Progenitor cell of endocrine pancreas (in vitro differentiated cells): ENCODE data around the gene AVPR1B. TPM values are rescaled to one million over a fixed set of nuclear protein-coding genes. Genes with fewer than 3 reads are reported as not detected.

ENCODE experiments used
- DNase-seq: peaks from one replicate; pipeline ENCODE4 v3.0.0; 2021; ENCODE audit warnings: low spot score; ENCODE audit not compliant: unreplicated experiment
- H3K27ac Mint-ChIP-seq: 2 replicates; pipeline ENCODE4 v1.8.0; 2021; ENCODE audit warnings: mild to moderate bottlenecking, moderate library complexity, mixed read lengths
- H3K27me3 Mint-ChIP-seq: 2 replicates; pipeline ENCODE4 v1.8.0; 2021; ENCODE audit warnings: mixed read lengths
- H3K36me3 Mint-ChIP-seq: 2 replicates; pipeline ENCODE4 v1.8.0; 2022; ENCODE audit warnings: mixed read lengths; ENCODE audit not compliant: insufficient read depth
- H3K4me1 Mint-ChIP-seq: 2 replicates; pipeline ENCODE4 v1.8.0; 2021; ENCODE audit warnings: low read depth, mixed read lengths
- H3K4me3 Mint-ChIP-seq: 2 replicates; pipeline ENCODE4 v1.8.0; 2021; ENCODE audit warnings: low read depth, mild to moderate bottlenecking, moderate library complexity, mixed read lengths
- H3K9me3 Mint-ChIP-seq: 2 replicates; pipeline ENCODE4 v1.8.0; 2021; ENCODE audit warnings: low read depth, mixed read lengths
- CTCF ChIP-seq: fragments of 200-600 bp; sonication (generic); IDR thresholded peaks from one replicate; pipeline ENCODE4 v1.5.0; 2021; ENCODE audit warnings: antibody characterized with exemption, mild to moderate bottlenecking; ENCODE audit not compliant: unreplicated experiment
- long read RNA-seq: library from polyadenylated mRNA; unstranded; transcript quantifications from one replicate; pipeline ENCODE4 v2.0.0, GENCODE V29; 2020
- total RNA-seq: library from RNA; stranded (reverse); gene quantifications from 2 replicates; pipeline ENCODE4 v1.2.1, GENCODE V29; 2021

The AVPR1B gene
- 0.60 TPM in 1 of 2 replicates, not detected in the other for total RNA-seq
- long read RNA-seq, result 0 reads

GRCh38 chr1:206117151-206117948 lies at the start of gene AVPR1B:
Gene AVPR1B, minus strand, starts transcription at chr1:206117388. Its CDS starts 498 bp downstream, at chr1:206116890.
- peak; percentile 41 for TF ChIP-seq CTCF
- no peaks in the 10 kb centered on the region for H3K36me3 Mint-ChIP-seq
- H3K27me3 Mint-ChIP-seq, result peaks cover 49% of the 10 kb centered on the region
- peak within 1 kb of the TSS; percentile 56 for H3K27ac Mint-ChIP-seq
- H3K9me3 Mint-ChIP-seq, result peaks cover 20% of the 10 kb centered on the region
- peak within 1 kb of the TSS; percentile 69 for H3K4me3 Mint-ChIP-seq
- peak; percentile 30 for DNase-seq
- peaks cover 20% of the 10 kb centered on the region for H3K4me1 Mint-ChIP-seq

GRCh38 chr1:206145771-206146290 lies 28.6 kb upstream of the AVPR1B start:
- no peak for DNase-seq
- TF ChIP-seq CTCF, result no peak
- no peak overlapping the region for H3K4me3 Mint-ChIP-seq
- peaks cover 7% of the 10 kb centered on the region for H3K9me3 Mint-ChIP-seq
- no peaks in the 10 kb centered on the region for H3K36me3 Mint-ChIP-seq
- H3K27ac Mint-ChIP-seq, result no peak overlapping the region
- H3K27me3 Mint-ChIP-seq, result peaks cover 7% of the 10 kb centered on the region
- peaks cover 8% of the 10 kb centered on the region for H3K4me1 Mint-ChIP-seq

- TF ChIP-seq CTCF, result no peak
- no peak overlapping the region for H3K27ac Mint-ChIP-seq
- peaks cover 4% of the 10 kb centered on the region for H3K9me3 Mint-ChIP-seq
- no peaks in the 10 kb centered on the region for H3K36me3 Mint-ChIP-seq
- no peak for DNase-seq
- peaks cover 7% of the 10 kb centered on the region for H3K27me3 Mint-ChIP-seq
- H3K4me3 Mint-ChIP-seq, result no peak overlapping the region
- peaks cover 8% of the 10 kb centered on the region for H3K4me1 Mint-ChIP-seq
Measured at GRCh38 chr1:206144605-206145004, 27.4 kb upstream of the AVPR1B start.

- H3K9me3 Mint-ChIP-seq, result peaks cover 3% of the 10 kb centered on the region
- no peaks in the 10 kb centered on the region for H3K36me3 Mint-ChIP-seq
- TF ChIP-seq CTCF, result no peak
- H3K27ac Mint-ChIP-seq, result no peak overlapping the region
- H3K4me1 Mint-ChIP-seq, result peaks cover 8% of the 10 kb centered on the region
- H3K27me3 Mint-ChIP-seq, result peaks cover 7% of the 10 kb centered on the region
- DNase-seq, result no peak
- H3K4me3 Mint-ChIP-seq, result no peak overlapping the region
Measured at GRCh38 chr1:206143537-206144172, 26.5 kb upstream of the AVPR1B start.

GRCh38 chr1:206142770-206143169 lies 25.6 kb upstream of the AVPR1B start:
- H3K27ac Mint-ChIP-seq, result no peak overlapping the region
- peaks cover 7% of the 10 kb centered on the region for H3K27me3 Mint-ChIP-seq
- no peaks in the 10 kb centered on the region for H3K9me3 Mint-ChIP-seq
- H3K4me3 Mint-ChIP-seq, result no peak overlapping the region
- no peak for TF ChIP-seq CTCF
- H3K4me1 Mint-ChIP-seq, result peaks cover 8% of the 10 kb centered on the region
- no peaks in the 10 kb centered on the region for H3K36me3 Mint-ChIP-seq
- no peak for DNase-seq
